Stimulated activated CD8-positive, alpha-beta memory T cell treated with anti-CD3 and anti-CD28 coated beads, Interleukin-7, amount 100 ng/mL, for 4 hours (primary cell): ENCODE results near the gene HMHB1.

Source experiments
- DNase-seq, 2 donors: peaks; one replicate each; pipeline ENCODE4 v3.0.0-alpha.2; 2020; ENCODE audit warnings: low read depth in 2 of 2

The HMHB1 gene

GRCh38 chr5:143812085-143812705 lies at the start of gene HMHB1:
HMHB1 (plus strand) TSS chr5:143812161.
- DNase-seq = no peak

DNA sequence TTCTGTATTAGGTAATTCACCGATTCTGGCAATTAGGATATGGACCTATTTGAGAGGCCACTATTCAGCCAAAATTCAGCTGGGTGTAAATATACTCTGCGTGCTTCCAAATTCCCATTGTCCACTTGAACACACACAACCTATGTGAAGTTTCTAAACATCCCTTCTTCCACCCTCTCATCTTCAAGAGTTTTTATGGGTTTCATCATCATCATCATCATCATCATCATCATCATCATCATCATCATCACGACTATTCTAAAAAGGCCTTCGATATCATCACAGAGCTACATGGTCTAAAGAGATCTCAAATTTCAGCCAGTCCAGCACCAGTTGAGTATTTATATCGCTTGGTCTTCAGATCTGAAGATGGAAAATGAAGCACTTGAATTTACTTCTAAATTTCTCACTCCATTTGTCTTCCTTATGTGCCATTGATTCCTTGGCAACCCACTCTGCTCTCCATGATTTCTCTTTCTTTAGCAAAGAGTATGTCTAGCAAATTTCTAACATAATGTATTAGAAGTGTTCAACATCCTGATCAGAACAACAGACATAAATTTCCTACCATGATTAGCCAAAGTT lies 49.2 kb upstream of the HMHB1 start:
- no peak for DNase-seq

GRCh38 chr5:143767162-143767561 lies 44.8 kb upstream of the HMHB1 start:
- DNase-seq = no peak

DNA sequence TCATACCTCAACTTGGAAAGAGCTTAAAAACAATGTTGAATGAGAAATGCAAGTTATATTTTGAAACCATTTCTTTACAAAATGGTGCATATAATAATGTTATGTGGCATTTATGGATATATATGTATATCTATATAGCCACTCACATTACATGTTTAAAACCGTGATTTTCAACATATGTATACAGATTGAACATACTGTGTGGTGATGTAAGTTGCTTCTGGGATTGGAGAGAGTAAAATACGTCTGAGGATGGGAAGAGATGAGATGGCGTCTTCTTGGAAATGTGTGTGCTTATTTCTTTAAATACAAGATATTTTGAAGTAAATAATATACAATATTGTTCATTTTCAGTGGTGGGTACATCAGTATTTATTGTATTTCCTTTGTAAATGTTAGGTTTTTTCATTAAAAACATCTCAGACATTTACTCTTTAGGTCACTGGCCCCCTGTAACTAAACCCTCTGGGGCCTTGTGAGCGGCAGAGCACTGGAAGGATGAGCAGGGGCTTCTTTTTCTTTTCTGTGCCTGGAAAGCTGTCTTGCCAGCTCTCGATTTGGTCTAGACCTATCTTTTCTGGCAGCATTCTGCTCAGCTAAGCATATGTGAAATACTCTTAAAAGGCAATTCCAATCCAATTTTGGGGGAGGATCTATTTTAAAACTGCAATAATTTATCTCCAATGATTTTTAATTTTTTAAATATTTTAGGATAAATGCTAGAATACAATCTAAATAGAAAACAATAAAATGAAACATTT lies 42.8 kb upstream of the HMHB1 start:
- DNase-seq = no peak

DNA sequence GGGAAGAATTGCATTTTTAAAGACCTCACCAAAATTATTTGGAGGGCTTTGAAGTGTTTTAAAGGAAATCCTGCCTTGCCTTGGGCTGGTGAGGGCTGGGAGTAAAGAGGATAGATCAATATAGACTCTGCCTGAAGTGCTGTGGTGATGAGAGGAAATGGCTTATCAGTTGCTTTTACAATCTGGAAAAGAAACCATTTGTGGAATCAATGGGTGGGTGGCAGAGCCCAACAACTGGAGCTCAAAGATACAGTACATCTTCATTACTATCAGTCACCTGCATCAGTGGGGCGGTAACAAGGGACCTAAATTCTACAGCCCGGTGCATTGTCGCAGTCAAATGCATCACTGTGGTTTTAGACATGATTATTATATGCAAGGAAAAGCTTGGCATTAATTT lies 41.5 kb upstream of the HMHB1 start:
- no peak for DNase-seq

DNA sequence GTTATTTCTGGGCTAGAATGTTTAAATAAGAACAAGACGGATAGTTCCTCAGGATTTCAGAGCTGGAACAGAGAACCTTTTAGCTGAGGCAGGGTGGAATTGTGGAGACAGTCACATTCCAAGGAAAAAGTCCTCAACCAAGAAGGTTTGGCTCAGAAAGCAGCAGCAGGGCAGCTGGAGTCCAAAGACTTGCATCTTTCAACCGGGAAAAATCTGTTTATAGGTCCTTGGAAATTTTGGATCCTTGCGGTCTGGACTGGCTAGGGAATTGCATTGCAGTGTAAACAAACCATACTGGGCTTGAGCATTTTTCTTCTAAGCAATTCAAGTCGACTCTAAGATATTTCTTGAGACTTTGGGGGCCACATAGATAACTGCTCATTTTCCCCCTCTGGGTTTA lies 40.8 kb upstream of the HMHB1 start:
- no peak for DNase-seq

GRCh38 chr5:143771602-143772001 lies 40.4 kb upstream of the HMHB1 start:
- no peak for DNase-seq

DNA sequence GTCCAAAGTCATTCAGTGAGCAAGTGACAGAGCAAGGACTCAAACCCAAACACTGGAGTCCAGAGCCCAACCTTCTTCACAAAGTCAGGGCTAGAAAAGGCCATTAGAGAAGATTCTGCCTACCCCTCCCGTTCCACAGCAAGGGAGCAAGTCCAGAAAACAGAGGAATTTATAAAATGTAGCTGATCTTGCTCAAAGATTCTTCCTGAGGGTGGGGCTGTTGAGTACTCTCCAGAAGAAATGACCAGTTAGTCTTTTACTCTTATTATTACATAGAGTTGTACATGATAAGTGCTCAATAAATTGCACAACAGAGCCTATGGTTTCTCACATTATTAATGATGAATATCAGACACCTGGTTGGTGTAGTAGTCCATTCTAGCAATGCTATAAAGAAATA lies 39.3 kb upstream of the HMHB1 start:
- no peak for DNase-seq

DNA sequence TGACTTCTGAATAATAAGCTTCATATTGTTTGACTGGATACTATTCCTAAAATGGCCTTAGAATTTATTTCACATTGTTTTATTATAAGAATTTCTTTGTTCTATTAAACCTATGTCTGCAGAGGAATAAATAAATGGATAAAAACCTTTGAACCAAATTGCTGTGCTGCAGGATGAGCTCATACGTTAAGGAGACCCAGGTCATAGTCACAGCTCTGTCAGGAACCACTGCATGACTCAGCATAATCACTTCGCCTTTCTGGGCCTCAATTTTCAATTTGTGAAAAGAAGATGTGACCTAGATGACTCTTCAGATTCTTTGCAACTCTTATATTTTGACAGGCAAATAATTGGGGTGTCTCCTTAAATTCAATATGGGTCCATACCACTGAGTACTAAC lies 36.7 kb upstream of the HMHB1 start:
- no peak for DNase-seq

- no peak for DNase-seq
These were observed 35.0 kb upstream of the HMHB1 start for GRCh38 chr5:143776951-143777350.

DNA sequence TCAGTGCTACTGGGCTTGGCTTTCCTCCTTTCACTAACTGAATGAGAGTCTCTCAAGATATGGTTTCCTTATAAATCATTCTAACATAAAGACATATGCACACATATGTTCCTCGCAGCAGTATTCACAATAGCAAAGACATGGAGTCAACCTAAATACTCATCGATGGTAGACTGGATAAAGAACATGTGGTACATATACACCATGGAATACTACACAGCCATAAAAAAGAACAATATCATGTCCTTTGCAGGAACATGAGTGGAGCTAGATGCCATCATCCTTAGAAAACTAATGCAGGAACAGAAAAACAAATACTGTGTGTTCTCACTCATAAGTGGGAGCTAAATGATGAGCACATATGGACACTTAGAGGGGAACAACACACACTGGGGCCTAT lies 32.5 kb upstream of the HMHB1 start:
- DNase-seq = no peak

DNA sequence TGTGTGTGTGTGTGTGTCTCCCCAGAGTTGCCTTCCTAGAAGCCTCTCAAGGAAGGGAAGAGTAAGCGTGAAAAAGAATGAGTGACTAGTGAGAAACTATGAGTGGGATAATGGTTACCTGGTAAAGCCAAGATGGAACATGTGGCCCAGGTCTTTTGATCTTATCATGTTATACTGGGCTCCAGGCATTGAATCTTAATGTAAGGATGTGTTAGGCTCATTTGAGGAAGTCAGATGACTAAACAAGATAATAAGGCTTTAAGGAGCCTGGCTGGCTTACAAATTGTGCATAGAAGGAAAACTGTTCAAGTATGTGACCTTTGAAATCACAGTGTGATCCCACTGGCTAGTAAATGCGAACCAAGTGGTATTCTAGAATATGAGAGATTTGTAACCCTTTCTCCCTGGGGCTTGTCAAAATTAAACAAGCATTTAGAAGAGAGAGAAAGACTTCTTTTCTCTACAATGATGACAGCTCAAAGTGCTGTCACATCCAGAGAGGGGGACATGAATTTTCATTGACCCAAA lies 29.9 kb upstream of the HMHB1 start:
- no peak for DNase-seq

DNA sequence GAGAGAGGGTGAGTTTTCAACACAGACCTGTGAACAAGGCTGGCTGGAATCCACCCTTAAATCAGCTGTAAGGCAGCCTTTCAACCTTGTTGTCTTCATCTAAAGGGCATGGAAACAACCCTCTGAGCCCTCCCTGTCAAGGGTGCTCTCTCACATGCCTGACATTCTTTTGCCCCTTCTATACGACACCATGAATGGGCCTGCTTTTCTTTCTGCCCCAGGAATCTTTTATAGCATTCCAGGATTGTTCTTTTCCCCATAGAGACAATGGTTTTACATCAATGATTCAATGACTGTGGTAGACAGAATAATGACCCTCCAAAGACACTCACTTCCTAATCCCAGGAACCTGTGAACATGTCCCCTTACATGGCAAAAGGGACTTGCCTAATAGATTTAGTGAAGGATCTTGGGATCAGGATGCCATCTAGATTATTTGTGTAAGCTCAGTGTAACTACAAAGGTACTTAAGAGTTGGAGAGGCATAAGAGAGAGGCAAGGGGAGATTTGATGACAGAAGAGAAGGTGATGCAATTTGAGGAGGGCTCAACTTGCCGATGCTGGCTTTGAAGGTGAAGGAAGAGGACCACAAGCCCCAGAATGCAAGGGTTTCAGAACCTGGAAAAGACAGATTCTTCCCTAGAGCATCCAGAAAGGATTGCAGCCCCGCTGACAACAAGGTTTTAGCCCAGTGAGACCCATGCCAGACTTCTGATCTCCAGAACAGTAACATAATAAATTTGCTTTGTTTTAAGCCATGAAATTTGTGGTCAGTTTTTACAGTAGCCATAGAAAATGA lies 29.2 kb upstream of the HMHB1 start:
- no peak for DNase-seq

DNA sequence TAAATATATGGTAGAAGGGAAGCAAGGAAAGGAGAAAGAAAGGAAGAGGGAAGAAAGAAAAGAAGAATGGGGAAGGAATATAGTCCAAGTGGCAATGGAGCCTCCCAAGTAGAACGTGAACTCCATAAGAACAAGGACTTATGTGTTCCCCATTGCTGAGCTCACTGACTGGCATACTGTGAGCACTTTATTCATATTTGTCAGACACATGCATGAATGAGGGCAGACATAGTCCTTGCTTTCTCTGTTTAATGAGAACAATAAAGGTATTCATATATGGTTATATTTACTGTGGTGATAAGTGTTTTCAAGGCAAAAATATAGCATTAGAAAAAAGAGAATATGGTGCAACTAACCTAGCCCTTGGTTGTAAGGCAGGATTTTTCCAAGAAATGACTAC lies 23.6 kb upstream of the HMHB1 start:
- DNase-seq = no peak

DNA sequence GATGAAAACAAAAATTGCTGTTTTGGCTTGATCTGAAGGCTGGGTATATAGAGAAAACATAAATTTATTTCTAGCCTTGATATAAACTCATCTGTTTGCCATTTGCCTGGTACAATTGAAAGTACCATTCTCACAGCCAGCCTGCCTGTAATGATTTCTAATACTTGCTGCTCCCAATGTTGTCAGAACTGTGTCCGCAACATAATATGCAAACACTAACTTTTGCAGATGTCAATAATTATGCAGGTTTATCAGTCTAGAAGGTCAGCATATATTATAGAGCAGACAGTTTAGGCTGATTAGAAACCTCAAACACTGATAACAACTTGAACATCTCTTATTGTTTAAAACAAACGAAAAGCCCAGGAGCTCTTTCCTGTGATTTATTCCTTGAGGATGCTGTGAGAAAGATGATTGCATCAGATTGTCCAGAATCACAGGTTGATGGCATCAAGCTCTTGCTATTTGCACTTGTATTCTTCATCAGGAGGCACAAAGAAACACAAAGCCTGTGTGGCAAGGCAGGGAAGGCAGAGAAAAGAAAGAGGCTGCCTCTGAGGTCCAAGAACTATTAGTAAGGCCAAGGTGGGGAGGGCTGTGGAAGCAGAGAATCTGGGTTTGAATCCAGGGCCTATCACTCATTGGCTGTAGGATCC lies 21.4 kb upstream of the HMHB1 start:
- DNase-seq = no peak

- no peak for DNase-seq
These were observed 19.9 kb upstream of the HMHB1 start for GRCh38 chr5:143791848-143792731.

GRCh38 chr5:143793249-143793648 lies 18.7 kb upstream of the HMHB1 start:
- DNase-seq = no peak

DNA sequence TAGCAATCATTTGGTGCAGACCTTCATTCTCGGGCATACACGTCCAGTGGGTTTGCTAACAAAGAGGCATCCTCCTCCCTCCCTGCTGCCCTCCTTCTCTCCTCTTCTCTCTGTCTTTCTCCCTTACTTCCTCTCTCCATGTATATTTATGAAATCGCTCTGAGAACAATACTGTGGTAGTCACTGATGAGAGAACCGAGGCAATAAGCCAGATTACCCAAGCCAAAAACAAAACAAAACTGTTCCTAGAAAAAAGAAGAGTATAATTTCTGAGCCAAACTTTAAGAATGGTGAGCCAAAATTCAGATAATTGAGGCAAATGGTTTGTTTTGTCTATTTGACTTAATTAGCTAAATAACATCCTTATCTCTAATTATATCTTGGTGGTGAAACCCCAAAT lies 15.8 kb upstream of the HMHB1 start:
- no peak for DNase-seq

DNA sequence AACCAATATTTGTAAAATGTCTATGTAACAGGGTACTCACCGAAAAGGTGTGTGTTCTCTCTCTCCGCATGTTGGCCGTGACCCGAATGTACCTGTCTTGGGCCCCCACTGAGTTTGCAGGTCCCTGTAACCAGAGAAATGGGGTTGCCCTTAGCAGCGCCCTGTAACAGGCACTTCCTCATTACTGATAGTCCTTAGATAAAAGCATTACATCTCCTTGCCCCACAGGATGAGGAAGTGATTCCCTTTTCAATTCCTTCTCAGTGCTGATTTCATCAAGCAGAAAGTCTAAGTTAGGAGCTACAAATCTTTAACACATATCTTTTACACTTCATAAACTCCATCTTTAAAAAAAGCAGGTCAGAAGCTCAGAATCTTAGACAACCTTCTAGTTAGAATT lies 15.2 kb upstream of the HMHB1 start:
- DNase-seq = no peak

GRCh38 chr5:143800715-143801114 lies 11.2 kb upstream of the HMHB1 start:
- DNase-seq = no peak
